Endothelial cell of umbilical vein (primary cell): ENCODE data around the gene TPSG1. TPM values are rescaled to one million over a fixed set of nuclear protein-coding genes. Genes with fewer than 3 reads are reported as not detected.

ENCODE experiments used
- Bru-seq: library from RNA; stranded (reverse); fragments of 400-500 nt; gene quantifications from one replicate; lab custom pipeline; 2021; lab: Mats Ljungman, UMichigan
- BruChase-seq, 2 experiments: library from RNA; stranded (reverse); fragments of 400-500 nt; gene quantifications; one replicate each; lab custom pipeline; 2021; lab: Mats Ljungman, UMichigan
- BruUV-seq: library from RNA; stranded (reverse); fragments of 400-500 nt; replicated peaks from 2 replicates; lab custom pipeline; 2021; lab: Mats Ljungman, UMichigan
- CTCF ChIA-PET: fragments of 300-600, 350-600 bp; sonication (Branson Sonifier 250); formaldehyde crosslinking; loops from one replicate; lab custom pipeline; 2021; ENCODE audit warnings: antibody characterized with exemption, inconsistent platforms; lab: Charles Lee
- POLR2A ChIA-PET: fragments of 300-600, 350-600 bp; sonication (Branson Sonifier 250); formaldehyde crosslinking; loops from one replicate; lab custom pipeline; 2021; ENCODE audit warnings: antibody characterized with exemption, inconsistent platforms; lab: Charles Lee
- DNase-seq: peaks from one replicate; pipeline ENCODE4 v3.0.0-alpha.2; 2011; ENCODE audit warnings: low read depth, low spot score
- FAIRE-seq: peaks from 2 replicates; lab custom pipeline; 2011; peaks lifted over from hg19 to GRCh38; lab: Jason Lieb, UNC
- H2AFZ ChIP-seq: 2 replicates; pipeline ENCODE4 v1.6.0; 2012; ENCODE audit warnings: low read depth, low read length, control low read depth, inconsistent platforms
- H3K27ac ChIP-seq: 2 replicates; pipeline ENCODE4 v1.5.1; 2011; ENCODE audit warnings: low read depth, mild to moderate bottlenecking, control low read depth, low read length, moderate library complexity; ENCODE audit not compliant: insufficient read depth
- H3K27me3 ChIP-seq, 2 experiments: 2 replicates each; pipeline versions ENCODE4 v1.6.0 to v1.6.1; 2011; ENCODE audit warnings: low read length in 2 of 2, mixed read lengths in 1 of 2; ENCODE audit not compliant: control insufficient read depth in 2 of 2, insufficient read depth in 2 of 2
- H3K36me3 ChIP-seq, 2 experiments: 2 replicates in 1 of 2; 3 replicates in 1 of 2; pipeline ENCODE4 v1.5.1; 2011; ENCODE audit warnings: low read length in 2 of 2, mild to moderate bottlenecking in 1 of 2, moderate library complexity in 1 of 2; ENCODE audit not compliant: control insufficient read depth in 2 of 2, insufficient read depth in 2 of 2; ENCODE audit errors: extremely low read depth in 1 of 2
- H3K4me1 ChIP-seq: 3 replicates; pipeline ENCODE4 v1.5.1; 2011; ENCODE audit warnings: mild to moderate bottlenecking, low read length; ENCODE audit not compliant: control insufficient read depth, insufficient read depth; ENCODE audit errors: extremely low read depth
- H3K4me2 ChIP-seq: 2 replicates; pipeline ENCODE4 v1.6.1; 2011; ENCODE audit warnings: low read length, control low read depth, mixed read lengths; ENCODE audit not compliant: insufficient read depth
- H3K4me3 ChIP-seq, 3 experiments: fragments of 200-600 bp in 1 of 3; sonication (generic), shearing (Covaris generic) in 1 of 3; replicated peaks in 1 of 3; 2 replicates each; pipeline ENCODE4 v1.5.1; 2011 to 2016; ENCODE audit warnings: control low read depth in 3 of 3, low read length in 3 of 3, mild to moderate bottlenecking in 2 of 3, inconsistent platforms in 1 of 3, low read depth in 1 of 3, moderate library complexity in 1 of 3; ENCODE audit not compliant: insufficient read depth in 1 of 3
- H3K79me2 ChIP-seq: 2 replicates; pipeline ENCODE4 v1.6.0; 2012; ENCODE audit warnings: low read length, inconsistent platforms; ENCODE audit not compliant: control insufficient read depth, insufficient read depth
- H3K9ac ChIP-seq: replicated peaks from 2 replicates; pipeline ENCODE3; 2011; ENCODE audit warnings: low read length, control low read depth; ENCODE audit not compliant: insufficient read depth; ENCODE audit errors: extremely low read depth
- H3K9me1 ChIP-seq: replicated peaks from 3 replicates; pipeline ENCODE4 v1.6.0; 2011; ENCODE audit warnings: mild to moderate bottlenecking, low read length; ENCODE audit not compliant: control insufficient read depth, insufficient read depth; ENCODE audit errors: extremely low read depth
- H3K9me3 ChIP-seq: replicated peaks from 2 replicates; pipeline ENCODE4 v1.5.1; 2012; ENCODE audit warnings: low read length, inconsistent platforms; ENCODE audit not compliant: control insufficient read depth, insufficient read depth
- H4K20me1 ChIP-seq: replicated peaks from 2 replicates; pipeline ENCODE3; 2011; ENCODE audit warnings: mild to moderate bottlenecking, low read length; ENCODE audit not compliant: control insufficient read depth, insufficient read depth; ENCODE audit errors: extremely low read depth
- EZH2 ChIP-seq: IDR thresholded peaks from 2 replicates; pipeline ENCODE4 v1.6.1; 2012; ENCODE audit warnings: borderline replicate concordance, low read depth, mild to moderate bottlenecking, moderate library complexity, low read length, inconsistent platforms; ENCODE audit not compliant: severe bottlenecking
- FOS ChIP-seq: IDR thresholded peaks from 2 replicates; pipeline ENCODE4 v1.6.1; 2011; ENCODE audit warnings: mild to moderate bottlenecking, low read length, moderate library complexity, borderline replicate concordance; ENCODE audit not compliant: insufficient read depth
- GATA2 ChIP-seq: IDR thresholded peaks from 2 replicates; pipeline ENCODE4 v1.7.0; 2011; ENCODE audit warnings: low read depth, mild to moderate bottlenecking, moderate library complexity, mixed read lengths, low read length; ENCODE audit not compliant: insufficient read length, insufficient read depth
- JUN ChIP-seq: IDR thresholded peaks from 2 replicates; pipeline ENCODE4 v1.6.1; 2011; ENCODE audit warnings: borderline replicate concordance, low read depth; ENCODE audit not compliant: insufficient read length, insufficient read depth
- MYC ChIP-seq: IDR thresholded peaks from one replicate; pipeline ENCODE4 v1.6.1; 2011; ENCODE audit warnings: mild to moderate bottlenecking, low read depth, low read length
- POLR2A ChIP-seq: IDR thresholded peaks from 2 replicates; pipeline ENCODE4 v1.6.1; 2012; ENCODE audit warnings: low read depth, mild to moderate bottlenecking, control low read depth, low read length
- POLR2AphosphoS5 ChIP-seq: IDR thresholded peaks from 2 replicates; pipeline ENCODE4 v1.6.1; 2012; ENCODE audit warnings: low read depth, mild to moderate bottlenecking, control low read depth, low read length, moderate library complexity; ENCODE audit not compliant: insufficient read depth
- dilution Hi-C: fragments of 300-500 bp; cut with MboI; formaldehyde crosslinking; loops from one replicate; pipeline ENCODE4 v1.15.0; 2019; ENCODE audit warnings: low sequenced_read_pairs; ENCODE audit not compliant: extremely low pct_ligation_motif_present
- intact Hi-C: fragments of 100-400 bp; cut with micrococcal nuclease; formaldehyde crosslinking; loops from one replicate; pipeline ENCODE4 v1.10.0; 2022
- long read RNA-seq: library from polyadenylated mRNA; stranded (forward); transcript quantifications from one replicate; pipeline ENCODE4 v2.0.0, GENCODE V29; 2021
- polyA minus RNA-seq, 3 experiments: library from RNA; depleted of rRNA, polyadenylated mRNA; stranded (reverse); fragments of >200 nt; gene quantifications; 1 replicate in 1 of 3; 2 replicates in 2 of 3; pipeline ENCODE4 v1.2.3, GENCODE V29; 2011
- polyA plus RNA-seq, 4 experiments: library from polyadenylated mRNA; depleted of rRNA in 3 of 4; stranded (reverse) in 3 of 4; unstranded in 1 of 4; fragments of >200 nt; gene quantifications; 2 replicates each; pipeline versions ENCODE4 v1.2.1 to v1.2.3, GENCODE V29; 2011 to 2012; ENCODE audit warnings: missing spikeins in 1 of 4
- total RNA-seq: library from RNA; stranded (reverse); gene quantifications from 2 replicates; pipeline ENCODE4 v1.2.3, GENCODE V29; 2021
- TF ChIP-seq, protein P1 (sequence below), 2 donors: IDR thresholded peaks; 1 replicate in 1 of 2; 2 replicates in 1 of 2; pipeline ENCODE4 v1.5.1; 2011; ENCODE audit warnings: low read length in 2 of 2, mild to moderate bottlenecking in 2 of 2, moderate library complexity in 2 of 2, control low read depth in 1 of 2, inconsistent platforms in 1 of 2, low read depth in 1 of 2; ENCODE audit not compliant: insufficient read depth in 1 of 2; ENCODE audit errors: extremely low read depth in 1 of 2
- TF ChIP-seq, protein P2 (sequence below): IDR thresholded peaks from 2 replicates; pipeline ENCODE4 v1.6.1; 2011; ENCODE audit not compliant: insufficient read depth, insufficient read length

The TPSG1 gene
- total RNA-seq (not detected in 2 replicates), polyA plus RNA-seq (not detected in 2 replicates), polyA minus RNA-seq (not detected in 2 replicates), Bru-seq, nascent RNA (not detected), BruChase-seq, experiment 1, labeled RNA remaining after a 6-hour chase (not detected), BruChase-seq, experiment 2, labeled RNA remaining after a 2-hour chase (not detected)
- not detected in 2 replicates for polyA plus RNA-seq (2011; cell fraction: cytosol; rRNA removed)
- not detected in 2 replicates for polyA plus RNA-seq (2011; cell fraction: nucleus; rRNA removed)
- not detected in 2 replicates for polyA plus RNA-seq (2012)
- not detected for polyA minus RNA-seq (2011; cell fraction: cytosol; rRNA and poly(A)+ RNA removed)
- not detected in 2 replicates for polyA minus RNA-seq (2011; cell fraction: nucleus; rRNA and poly(A)+ RNA removed)
- long read RNA-seq, result 0 reads

DNA sequence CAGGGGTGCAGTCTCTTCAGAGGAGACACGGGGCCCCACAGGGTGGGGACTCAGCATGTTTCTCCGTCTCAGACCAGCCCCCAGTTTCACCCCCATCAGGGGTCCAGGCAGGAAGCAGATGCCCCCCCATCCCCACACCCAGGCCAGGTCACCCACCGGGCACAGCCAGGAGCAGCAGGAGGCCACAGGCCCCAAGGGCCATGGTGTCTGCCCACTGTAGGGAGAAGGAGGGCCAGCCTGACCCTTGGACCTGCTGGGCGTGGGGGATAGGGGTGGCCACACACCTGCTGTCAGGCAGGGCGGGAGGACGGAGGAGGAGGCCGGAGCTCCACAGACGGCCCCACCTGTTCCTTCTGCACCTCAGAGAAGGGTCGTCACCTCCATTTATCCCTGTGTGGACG lies at the start of gene TPSG1:
Gene TPSG1 (minus strand): TSS at position 218 of the 401 bp plus-strand sequence. CDS start 16 bp downstream, at position 202.
- CTCF ChIA-PET, result no interaction called here
- DNase-seq (no peak), FAIRE-seq (no peak)

More for the DNA sequence above, at the start of gene TPSG1:
- Histone ChIP-seq H3K9me3 (no peaks in the 10 kb centered on the region), H2AFZ (no peak within 1 kb of the TSS), H3K4me1 (no peaks in the 10 kb centered on the region), H3K9me1 (no peaks in the 10 kb centered on the region), H3K27ac (no peak within 1 kb of the TSS), H3K4me3 (no peak within 1 kb of the TSS), H3K27me3 (no peaks in the 10 kb centered on the region), H4K20me1 (no peaks in the 10 kb centered on the region), H3K4me2 (no peak within 1 kb of the TSS), H3K79me2 (no peaks in the 10 kb centered on the region), H3K9ac (no peak within 1 kb of the TSS), H3K36me3 (no peaks in the 10 kb centered on the region)
- intact Hi-C loops (no loop called here), dilution Hi-C loops (no loop called here)
- BruUV-seq, result no TSS peak
- POLR2A ChIA-PET, result no interaction called here
- TF ChIP-seq, protein P1, sequence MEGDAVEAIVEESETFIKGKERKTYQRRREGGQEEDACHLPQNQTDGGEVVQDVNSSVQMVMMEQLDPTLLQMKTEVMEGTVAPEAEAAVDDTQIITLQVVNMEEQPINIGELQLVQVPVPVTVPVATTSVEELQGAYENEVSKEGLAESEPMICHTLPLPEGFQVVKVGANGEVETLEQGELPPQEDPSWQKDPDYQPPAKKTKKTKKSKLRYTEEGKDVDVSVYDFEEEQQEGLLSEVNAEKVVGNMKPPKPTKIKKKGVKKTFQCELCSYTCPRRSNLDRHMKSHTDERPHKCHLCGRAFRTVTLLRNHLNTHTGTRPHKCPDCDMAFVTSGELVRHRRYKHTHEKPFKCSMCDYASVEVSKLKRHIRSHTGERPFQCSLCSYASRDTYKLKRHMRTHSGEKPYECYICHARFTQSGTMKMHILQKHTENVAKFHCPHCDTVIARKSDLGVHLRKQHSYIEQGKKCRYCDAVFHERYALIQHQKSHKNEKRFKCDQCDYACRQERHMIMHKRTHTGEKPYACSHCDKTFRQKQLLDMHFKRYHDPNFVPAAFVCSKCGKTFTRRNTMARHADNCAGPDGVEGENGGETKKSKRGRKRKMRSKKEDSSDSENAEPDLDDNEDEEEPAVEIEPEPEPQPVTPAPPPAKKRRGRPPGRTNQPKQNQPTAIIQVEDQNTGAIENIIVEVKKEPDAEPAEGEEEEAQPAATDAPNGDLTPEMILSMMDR (IDR thresholded peaks at IDR 0.05; ENCODE audit: extremely low read depth in 1 of 2, insufficient read depth in 1 of 2, low read depth in 1 of 2, low read length in 2 of 2), result no peak
- no peak for TF ChIP-seq MYC
- TF ChIP-seq, protein P2, sequence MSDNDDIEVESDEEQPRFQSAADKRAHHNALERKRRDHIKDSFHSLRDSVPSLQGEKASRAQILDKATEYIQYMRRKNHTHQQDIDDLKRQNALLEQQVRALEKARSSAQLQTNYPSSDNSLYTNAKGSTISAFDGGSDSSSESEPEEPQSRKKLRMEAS, result no peak
- TF ChIP-seq POLR2A, result no peak
- no peak for TF ChIP-seq JUN
- no peak for TF ChIP-seq FOS
- no peak for TF ChIP-seq GATA2
- no peak for TF ChIP-seq EZH2
- TF ChIP-seq POLR2AphosphoS5, result no peak
